22Rv1 (cell line): ENCODE data around the gene F10.

Experiments used
- ZFX ChIP-seq: fragments of 450-650 bp; IDR thresholded peaks from 2 replicates; pipeline ENCODE4 v1.6.1; 2017; ENCODE audit warnings: antibody characterized with exemption, borderline replicate concordance
- TF ChIP-seq, protein P1 (sequence below): fragments of 450-650 bp; IDR thresholded peaks from 2 replicates; pipeline ENCODE4 v1.5.1; 2017; ENCODE audit warnings: mild to moderate bottlenecking

DNA sequence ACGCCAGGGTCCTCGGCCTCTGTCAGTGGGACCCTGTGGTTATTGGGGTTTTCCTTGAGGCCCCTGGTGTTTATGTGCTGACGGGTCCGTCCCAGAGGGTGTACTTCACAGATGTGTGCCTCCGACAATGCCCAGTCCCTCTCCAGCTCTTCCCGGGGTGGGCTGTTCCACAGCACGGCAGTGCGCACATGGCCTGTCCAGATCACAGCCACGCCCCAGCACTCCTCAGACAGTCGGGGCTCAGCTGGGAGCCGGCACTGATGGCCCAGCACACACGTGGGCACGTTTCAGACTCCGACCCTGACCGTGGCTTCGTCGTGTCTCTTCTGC, 33.9 kb upstream of the F10 start:
- TF ChIP-seq, protein P1, sequence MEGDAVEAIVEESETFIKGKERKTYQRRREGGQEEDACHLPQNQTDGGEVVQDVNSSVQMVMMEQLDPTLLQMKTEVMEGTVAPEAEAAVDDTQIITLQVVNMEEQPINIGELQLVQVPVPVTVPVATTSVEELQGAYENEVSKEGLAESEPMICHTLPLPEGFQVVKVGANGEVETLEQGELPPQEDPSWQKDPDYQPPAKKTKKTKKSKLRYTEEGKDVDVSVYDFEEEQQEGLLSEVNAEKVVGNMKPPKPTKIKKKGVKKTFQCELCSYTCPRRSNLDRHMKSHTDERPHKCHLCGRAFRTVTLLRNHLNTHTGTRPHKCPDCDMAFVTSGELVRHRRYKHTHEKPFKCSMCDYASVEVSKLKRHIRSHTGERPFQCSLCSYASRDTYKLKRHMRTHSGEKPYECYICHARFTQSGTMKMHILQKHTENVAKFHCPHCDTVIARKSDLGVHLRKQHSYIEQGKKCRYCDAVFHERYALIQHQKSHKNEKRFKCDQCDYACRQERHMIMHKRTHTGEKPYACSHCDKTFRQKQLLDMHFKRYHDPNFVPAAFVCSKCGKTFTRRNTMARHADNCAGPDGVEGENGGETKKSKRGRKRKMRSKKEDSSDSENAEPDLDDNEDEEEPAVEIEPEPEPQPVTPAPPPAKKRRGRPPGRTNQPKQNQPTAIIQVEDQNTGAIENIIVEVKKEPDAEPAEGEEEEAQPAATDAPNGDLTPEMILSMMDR: no peak
- TF ChIP-seq ZFX: no peak
